Mucosa of rectum (tissue), 2 donors: ENCODE results near the gene CFAP206.

ENCODE experiments used
- H3K27ac ChIP-seq, 2 donors: one replicate each; pipeline ENCODE4 v1.7.0; 2013; ENCODE audit warnings: inconsistent platforms in 2 of 2, low read depth in 2 of 2, low read length in 2 of 2
- H3K27me3 ChIP-seq, 2 donors: one replicate each; pipeline ENCODE4 v1.7.0; 2013; ENCODE audit warnings: low read length in 2 of 2; ENCODE audit not compliant: control insufficient read depth in 2 of 2, insufficient read depth in 2 of 2
- H3K36me3 ChIP-seq, 2 donors: one replicate each; pipeline ENCODE4 v1.7.0; 2013; ENCODE audit warnings: low read length in 2 of 2; ENCODE audit not compliant: control insufficient read depth in 2 of 2, insufficient read depth in 2 of 2
- H3K4me1 ChIP-seq, 2 donors: one replicate each; pipeline ENCODE4 v1.7.0; 2013; ENCODE audit warnings: low read length in 2 of 2, mild to moderate bottlenecking in 1 of 2; ENCODE audit not compliant: control insufficient read depth in 2 of 2, insufficient read depth in 2 of 2
- H3K4me3 ChIP-seq, 2 donors: one replicate each; pipeline ENCODE4 v1.7.0; 2013; ENCODE audit warnings: low read length in 2 of 2
- H3K9ac ChIP-seq, 2 donors: one replicate each; pipeline ENCODE4 v1.7.0; 2013; ENCODE audit warnings: low read length in 2 of 2, low read depth in 1 of 2, mild to moderate bottlenecking in 1 of 2
- H3K9me3 ChIP-seq, 2 donors: one replicate each; pipeline ENCODE4 v1.7.0; 2013; ENCODE audit warnings: low read length in 2 of 2; ENCODE audit not compliant: control insufficient read depth in 2 of 2
- donor health status: healthy.
- donor health status: Normal muscosa, but diverticular disease.

The CFAP206 gene

GRCh38 chr6:87384449-87384848 lies 23.3 kb upstream of the CFAP206 start:
- Histone ChIP-seq H3K4me1 (no peaks in the 10 kb centered on the region), H3K27me3 (no peaks in the 10 kb centered on the region), H3K27ac (no peak overlapping the region), H3K4me3 (no peak overlapping the region), H3K9me3 (no peaks in the 10 kb centered on the region), H3K9ac (no peak overlapping the region), H3K36me3 (no peaks in the 10 kb centered on the region)

GRCh38 chr6:87391334-87391733 lies 16.4 kb upstream of the CFAP206 start:
- Histone ChIP-seq H3K36me3 (no peaks in the 10 kb centered on the region), H3K4me3 (no peak overlapping the region), H3K9ac (no peak overlapping the region), H3K27me3 (no peaks in the 10 kb centered on the region), H3K9me3 (no peaks in the 10 kb centered on the region), H3K27ac (no peak overlapping the region), H3K4me1 (no peaks in the 10 kb centered on the region)

- Histone ChIP-seq H3K36me3 (no peaks in the 10 kb centered on the region), H3K27ac (no peak overlapping the region), H3K4me1 (no peaks in the 10 kb centered on the region), H3K4me3 (no peak overlapping the region), H3K9me3 (no peaks in the 10 kb centered on the region), H3K27me3 (no peaks in the 10 kb centered on the region), H3K9ac (no peak overlapping the region)
These were observed 14.6 kb upstream of the CFAP206 start for GRCh38 chr6:87393026-87393622.

GRCh38 chr6:87395431-87395830 lies 12.3 kb upstream of the CFAP206 start:
- no peaks in the 10 kb centered on the region for H3K9me3 ChIP-seq
- H3K27ac ChIP-seq: no peak overlapping the region
- no peak overlapping the region for H3K9ac ChIP-seq
- no peak overlapping the region for H3K4me3 ChIP-seq
- no peaks in the 10 kb centered on the region for H3K27me3 ChIP-seq
- no peaks in the 10 kb centered on the region for H3K36me3 ChIP-seq
- H3K4me1 ChIP-seq: no peaks in the 10 kb centered on the region

- Histone ChIP-seq H3K4me3 (no peak overlapping the region), H3K4me1 (no peaks in the 10 kb centered on the region), H3K36me3 (no peaks in the 10 kb centered on the region), H3K27me3 (no peaks in the 10 kb centered on the region), H3K27ac (no peak overlapping the region), H3K9ac (no peak overlapping the region), H3K9me3 (no peaks in the 10 kb centered on the region)
These were observed 11.0 kb upstream of the CFAP206 start for GRCh38 chr6:87396595-87397392.

GRCh38 chr6:87397656-87398055 lies 10.1 kb upstream of the CFAP206 start:
- no peak overlapping the region for H3K9ac ChIP-seq
- H3K27me3 ChIP-seq: no peaks in the 10 kb centered on the region
- H3K36me3 ChIP-seq: no peaks in the 10 kb centered on the region
- H3K9me3 ChIP-seq: no peaks in the 10 kb centered on the region
- no peak overlapping the region for H3K27ac ChIP-seq
- no peaks in the 10 kb centered on the region for H3K4me1 ChIP-seq
- no peak overlapping the region for H3K4me3 ChIP-seq

- no peak overlapping the region for H3K4me3 ChIP-seq
- no peaks in the 10 kb centered on the region for H3K27me3 ChIP-seq
- no peak overlapping the region for H3K9ac ChIP-seq
- H3K36me3 ChIP-seq: no peaks in the 10 kb centered on the region
- no peaks in the 10 kb centered on the region for H3K9me3 ChIP-seq
- no peaks in the 10 kb centered on the region for H3K4me1 ChIP-seq
- no peak overlapping the region for H3K27ac ChIP-seq
These were observed 5.9 kb upstream of the CFAP206 start for GRCh38 chr6:87401832-87402231.

GRCh38 chr6:87407561-87407900 lies 241 bp upstream of the CFAP206 start:
- H3K9ac ChIP-seq: no peak overlapping the region
- no peaks in the 10 kb centered on the region for H3K36me3 ChIP-seq
- H3K9me3 ChIP-seq: no peaks in the 10 kb centered on the region
- H3K27me3 ChIP-seq: no peaks in the 10 kb centered on the region
- H3K4me1 ChIP-seq: peaks cover 3 to 4% of the 10 kb centered on the region in 2 donors
- peak overlapping the region; percentile 81 to 94 for H3K4me3 ChIP-seq
- peak overlapping the region in 1 of 2 donors; percentile 67 for H3K27ac ChIP-seq

GRCh38 chr6:87408721-87409155 lies 966 bp downstream of the CFAP206 start:
- Histone ChIP-seq H3K27ac (peak overlapping the region; percentile 39 to 66), H3K36me3 (no peaks in the 10 kb centered on the region)

GRCh38 chr6:87419266-87419665 lies 11.5 kb downstream of the CFAP206 start:
- no peak overlapping the region for H3K9ac ChIP-seq
- no peaks in the 10 kb centered on the region for H3K9me3 ChIP-seq
- H3K27ac ChIP-seq: no peak overlapping the region
- no peaks in the 10 kb centered on the region for H3K36me3 ChIP-seq
- peaks cover 0 to 3% of the 10 kb centered on the region in 2 donors for H3K27me3 ChIP-seq
- no peaks in the 10 kb centered on the region for H3K4me1 ChIP-seq
- no peak overlapping the region for H3K4me3 ChIP-seq

More at GRCh38 chr6:87408721-87409155, 966 bp downstream of the CFAP206 start:
- Histone ChIP-seq H3K4me3 (peak overlapping the region; percentile 66 to 94), H3K9me3 (no peaks in the 10 kb centered on the region), H3K4me1 (peaks cover 3 to 4% of the 10 kb centered on the region in 2 donors), H3K27me3 (no peaks in the 10 kb centered on the region), H3K9ac (peak overlapping the region; percentile 75 to 84)
